ENCODE results near the gene SERPINB12. TPM values are rescaled to one million over a fixed set of nuclear protein-coding genes. Genes with fewer than 3 reads are reported as not detected.

The SERPINB12 gene
- total RNA-seq, 1 experiment from 2014 or later = not detected

DNA sequence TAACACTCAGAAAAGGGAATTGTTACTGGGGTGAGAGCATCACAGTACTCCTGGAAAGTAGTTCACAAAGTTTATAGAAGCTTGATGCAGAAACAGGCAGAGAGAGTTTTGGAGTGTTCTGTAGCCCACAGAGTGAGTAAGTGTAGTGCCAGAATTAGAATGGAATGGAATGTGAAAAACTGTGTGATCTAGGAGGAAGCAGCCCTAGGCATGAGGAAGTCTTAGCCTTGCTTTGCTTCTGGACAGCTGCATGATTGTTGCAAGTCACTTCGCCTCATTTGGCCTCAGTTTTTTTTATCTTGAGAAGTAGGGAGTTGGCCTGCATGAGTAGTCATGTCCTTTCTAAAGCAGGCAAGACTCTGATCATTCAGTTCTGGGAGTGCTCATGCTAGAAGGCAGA is 10.9 kb downstream of the SERPINB12 start:
- Mint-ChIP-seq H3K36me3 (ENCODE audit: insufficient read depth in 1 of 3, low read depth in 3 of 3) (no peaks in the 10 kb centered on the region), H3K4me1 (peaks cover 0 to 2% of the 10 kb centered on the region in 2 experiments; a peak in 1 of 4 replicates), H3K27me3 (ENCODE audit: low read depth) (no peaks in the 10 kb centered on the region), H3K27ac (no peak overlapping the region; a peak in 1 of 7 replicates), H3K4me3 (no peak overlapping the region), H3K9me3 (no peaks in the 10 kb centered on the region)
- Histone ChIP-seq H3K4me2 (ENCODE audit: insufficient read depth, insufficient read length, low read length) (no peak overlapping the region), H4K91ac (ENCODE audit: insufficient read length, low read depth, low read length) (no peak overlapping the region), H3K14ac (ENCODE audit: insufficient read depth, low read length) (no peak overlapping the region), H3K9me3 (ENCODE audit: control insufficient read depth, low read depth, low read length) (no peaks in the 10 kb centered on the region), H3K18ac (ENCODE audit: insufficient read length, low read depth, low read length) (no peak overlapping the region), H2AFZ (ENCODE audit: low read length) (no peak overlapping the region), H2BK12ac (ENCODE audit: insufficient read length, low read depth, low read length) (no peak overlapping the region), H3K23me2 (ENCODE audit: insufficient read length, low read depth, low read length, poor library complexity, severe bottlenecking) (no peaks in the 10 kb centered on the region), H2BK120ac (ENCODE audit: low read depth, low read length, poor library complexity, severe bottlenecking) (no peak overlapping the region), H3K9ac (ENCODE audit: extremely low read depth, insufficient read length, low read length) (no peak overlapping the region), H3K23ac (ENCODE audit: insufficient read length, low read depth, low read length) (no peak overlapping the region), H3K79me1 (ENCODE audit: insufficient read depth, low read depth, low read length, poor library complexity, severe bottlenecking) (no peaks in the 10 kb centered on the region), H3K56ac (ENCODE audit: insufficient read length, low read depth, low read length) (no peak overlapping the region), H3K4me1 (ENCODE audit: insufficient read depth, low read length) (no peaks in the 10 kb centered on the region), H4K5ac (ENCODE audit: insufficient read length, low read depth, low read length) (no peak overlapping the region), H3T11ph (ENCODE audit: low read length) (no peak overlapping the region), H4K8ac (replicated peaks; ENCODE audit: insufficient read length, low read depth, low read length) (no peak overlapping the region), H4K20me1 (ENCODE audit: control insufficient read depth, insufficient read depth, insufficient read length) (no peaks in the 10 kb centered on the region), H2AK5ac (ENCODE audit: insufficient read length, low read length) (no peak overlapping the region), H2BK20ac (ENCODE audit: low read depth, low read length, poor library complexity, severe bottlenecking) (no peak overlapping the region), H3K27me3 (ENCODE audit: insufficient read depth, low read length) (no peaks in the 10 kb centered on the region), H2BK15ac (ENCODE audit: low read depth, low read length) (no peak overlapping the region), H3K79me2 (ENCODE audit: insufficient read depth, low read length) (no peaks in the 10 kb centered on the region), H3K27ac (ENCODE audit: insufficient read length, low read depth, low read length) (no peak overlapping the region), H3K4ac (ENCODE audit: low read depth, low read length) (no peak overlapping the region), H2BK5ac (ENCODE audit: insufficient read length, low read length) (no peak overlapping the region)
- no peak for DNase-seq
- no peak for TF ChIP-seq CTCF (conservative IDR thresholded peaks at IDR 0.05)
- no CpG with 5 or more reads among the region's 1 CpG for WGBS (ENCODE audit: extremely low coverage, insufficient read length, low lambda C conversion rate)
